NOMO-1 (cell line): ENCODE data around the gene RNF180.
"Not testable (repeated sequence)": the region's sequence is repeated elsewhere in the genome, so short reads cannot be mapped to it uniquely, and the experiment has no call there.

Source experiments
- DNase-seq, 2 experiments: peaks; one replicate each; lab custom pipeline; 2025; ENCODE audit not compliant: unreplicated experiment in 2 of 2; lab: John Stamatoyannopoulos, UW

Gene RNF180

GRCh38 chr5:64344501-64344900 lies 178.9 kb downstream of the RNF180 start:
- no peak for DNase-seq

- DNase-seq: no peak
Measured at GRCh38 chr5:64347309-64347708, 181.7 kb downstream of the RNF180 start.

GRCh38 chr5:64364426-64364825 lies 198.8 kb downstream of the RNF180 start:
- DNase-seq: no peak

GRCh38 chr5:64384765-64385164 lies 219.1 kb downstream of the RNF180 start:
- no peak for DNase-seq

- DNase-seq: no peak
Measured at GRCh38 chr5:64397552-64397951, 231.9 kb downstream of the RNF180 start.

GRCh38 chr5:64398735-64399134 lies 233.1 kb downstream of the RNF180 start:
- DNase-seq: not testable (repeated sequence)

GRCh38 chr5:64407103-64407825 lies 241.6 kb downstream of the RNF180 start:
- DNase-seq: not testable (repeated sequence)

- no peak for DNase-seq
Measured at GRCh38 chr5:64417390-64417789, 251.7 kb downstream of the RNF180 start.

GRCh38 chr5:64418013-64418412 lies 252.4 kb downstream of the RNF180 start:
- DNase-seq: no peak
